Measurements from ENCODE around the gene SLC8A3.

Gene SLC8A3

DNA sequence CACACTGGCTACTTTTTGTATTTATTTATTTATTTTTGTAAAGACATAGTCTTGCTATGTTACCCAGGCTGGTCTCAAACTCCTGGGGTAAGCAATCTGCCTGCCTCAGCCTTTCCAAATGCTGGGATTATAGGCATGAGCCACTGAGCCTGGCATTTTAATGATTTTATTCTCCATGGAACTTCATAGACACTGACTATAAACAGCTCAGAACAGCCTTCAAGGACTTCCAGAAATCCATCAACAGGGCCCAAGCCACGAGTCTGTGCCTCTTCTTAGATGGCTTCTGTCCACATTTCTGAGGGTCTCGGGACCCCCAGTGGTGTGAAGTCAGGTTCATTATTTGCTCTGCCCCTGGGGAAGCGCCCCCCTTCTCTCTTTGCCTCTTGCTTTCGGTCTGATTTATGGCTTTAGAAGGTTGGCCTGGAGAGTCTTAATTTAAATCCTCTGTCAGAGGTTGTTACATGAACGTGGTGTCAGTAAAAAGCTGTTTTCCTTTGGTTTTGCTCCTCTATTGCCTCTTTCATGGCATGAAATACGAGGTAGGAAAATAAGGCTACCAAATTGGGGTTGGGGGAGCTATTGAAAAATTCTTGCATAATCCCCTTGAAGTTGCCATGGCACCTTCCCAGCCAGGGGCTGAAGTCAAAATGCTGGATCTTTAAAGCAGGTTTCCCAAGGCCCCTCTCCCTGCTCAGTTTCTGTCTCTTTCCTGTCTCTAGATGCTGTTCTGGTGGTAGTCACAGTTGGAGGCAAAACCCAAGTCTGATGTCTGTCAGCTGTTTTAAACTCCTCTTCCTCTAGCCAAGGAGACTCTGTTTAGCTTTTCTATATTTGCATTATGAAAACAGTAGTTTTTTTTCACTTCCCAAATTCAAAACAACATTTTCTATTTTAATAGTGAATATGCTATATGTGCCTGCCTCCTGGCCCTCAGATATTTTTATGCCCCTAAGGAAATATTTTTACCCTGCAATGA lies 180.2 kb downstream of the SLC8A3 start:
- H3K9ac ChIP-seq (ENCODE audit: low read length): no peak overlapping the region
- H4K20me1 ChIP-seq (ENCODE audit: insufficient read depth, low read length): no peaks in the 10 kb centered on the region
- H3F3A ChIP-seq (ENCODE audit: insufficient read depth, low read length): no peaks in the 10 kb centered on the region
- no peaks in the 10 kb centered on the region for H3K4me1 ChIP-seq (ENCODE audit: insufficient read depth, low read length, severe bottlenecking)
- H3K4me2 ChIP-seq (ENCODE audit: low read length): no peak overlapping the region
- H2AFZ ChIP-seq (ENCODE audit: low read length): no peak overlapping the region
- no peaks in the 10 kb centered on the region for H3K9me2 ChIP-seq (ENCODE audit: low read depth, low read length)
- no peaks in the 10 kb centered on the region for H3K36me3 ChIP-seq (ENCODE audit: insufficient read depth, low read length)
- H3K9me3 ChIP-seq (ENCODE audit: low read length): no peaks in the 10 kb centered on the region
- H3K27ac ChIP-seq (ENCODE audit: low read depth, low read length, poor library complexity, severe bottlenecking): no peak overlapping the region
- H3K4me3 ChIP-seq (ENCODE audit: low read depth, low read length, poor library complexity, severe bottlenecking): no peak overlapping the region
- TF ChIP-seq EZH2 (IDR thresholded peaks at IDR 0.05; ENCODE audit: borderline replicate concordance, low read length): no peak
- TF ChIP-seq, protein P1, sequence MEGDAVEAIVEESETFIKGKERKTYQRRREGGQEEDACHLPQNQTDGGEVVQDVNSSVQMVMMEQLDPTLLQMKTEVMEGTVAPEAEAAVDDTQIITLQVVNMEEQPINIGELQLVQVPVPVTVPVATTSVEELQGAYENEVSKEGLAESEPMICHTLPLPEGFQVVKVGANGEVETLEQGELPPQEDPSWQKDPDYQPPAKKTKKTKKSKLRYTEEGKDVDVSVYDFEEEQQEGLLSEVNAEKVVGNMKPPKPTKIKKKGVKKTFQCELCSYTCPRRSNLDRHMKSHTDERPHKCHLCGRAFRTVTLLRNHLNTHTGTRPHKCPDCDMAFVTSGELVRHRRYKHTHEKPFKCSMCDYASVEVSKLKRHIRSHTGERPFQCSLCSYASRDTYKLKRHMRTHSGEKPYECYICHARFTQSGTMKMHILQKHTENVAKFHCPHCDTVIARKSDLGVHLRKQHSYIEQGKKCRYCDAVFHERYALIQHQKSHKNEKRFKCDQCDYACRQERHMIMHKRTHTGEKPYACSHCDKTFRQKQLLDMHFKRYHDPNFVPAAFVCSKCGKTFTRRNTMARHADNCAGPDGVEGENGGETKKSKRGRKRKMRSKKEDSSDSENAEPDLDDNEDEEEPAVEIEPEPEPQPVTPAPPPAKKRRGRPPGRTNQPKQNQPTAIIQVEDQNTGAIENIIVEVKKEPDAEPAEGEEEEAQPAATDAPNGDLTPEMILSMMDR (IDR thresholded peaks at IDR 0.05; ENCODE audit: low read length): no peak
- H3K79me2 ChIP-seq (ENCODE audit: insufficient read depth, low read length): no peaks in the 10 kb centered on the region
- H3K27me3 ChIP-seq (ENCODE audit: insufficient read depth, low read length): no peaks in the 10 kb centered on the region

DNA sequence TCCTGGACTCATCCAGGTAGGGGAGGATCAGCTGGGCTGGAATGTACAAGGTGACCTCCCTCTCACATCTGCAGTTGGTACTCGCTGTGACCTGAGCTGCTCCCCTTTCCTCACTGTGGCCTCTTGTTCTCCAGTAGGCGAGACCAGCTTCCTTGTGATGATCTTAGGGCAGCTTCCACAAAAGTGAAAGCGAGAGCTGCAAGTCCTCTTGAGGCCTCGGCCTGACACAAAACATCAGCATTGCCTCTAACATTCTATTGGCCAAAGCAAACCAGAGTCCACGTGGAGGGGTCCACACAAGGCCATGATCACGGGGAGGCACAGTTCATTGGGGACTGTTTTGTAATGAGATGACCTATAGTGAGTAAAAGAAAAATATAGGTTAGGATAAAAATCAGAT lies 182.1 kb downstream of the SLC8A3 start:
- H3K9me3 ChIP-seq (ENCODE audit: low read length): no peaks in the 10 kb centered on the region
- no peaks in the 10 kb centered on the region for H3F3A ChIP-seq (ENCODE audit: insufficient read depth, low read length)
- no peak overlapping the region for H2AFZ ChIP-seq (ENCODE audit: low read length)
- no peaks in the 10 kb centered on the region for H3K9me2 ChIP-seq (ENCODE audit: low read depth, low read length)
- no peaks in the 10 kb centered on the region for H3K36me3 ChIP-seq (ENCODE audit: insufficient read depth, low read length)
- H3K4me2 ChIP-seq (ENCODE audit: low read length): no peak overlapping the region
- H3K4me1 ChIP-seq (ENCODE audit: insufficient read depth, low read length, severe bottlenecking): no peaks in the 10 kb centered on the region
- H4K20me1 ChIP-seq (ENCODE audit: insufficient read depth, low read length): no peaks in the 10 kb centered on the region
- no peak overlapping the region for H3K27ac ChIP-seq (ENCODE audit: low read depth, low read length, poor library complexity, severe bottlenecking)
- no peaks in the 10 kb centered on the region for H3K79me2 ChIP-seq (ENCODE audit: insufficient read depth, low read length)
- H3K27me3 ChIP-seq (ENCODE audit: insufficient read depth, low read length): no peaks in the 10 kb centered on the region
- H3K4me3 ChIP-seq (ENCODE audit: low read depth, low read length, poor library complexity, severe bottlenecking): no peak overlapping the region
- no peak overlapping the region for H3K9ac ChIP-seq (ENCODE audit: low read length)
- no peak for TF ChIP-seq EZH2 (IDR thresholded peaks at IDR 0.05; ENCODE audit: borderline replicate concordance, low read length)
- TF ChIP-seq, protein P1 (IDR thresholded peaks at IDR 0.05; ENCODE audit: low read length): no peak

DNA sequence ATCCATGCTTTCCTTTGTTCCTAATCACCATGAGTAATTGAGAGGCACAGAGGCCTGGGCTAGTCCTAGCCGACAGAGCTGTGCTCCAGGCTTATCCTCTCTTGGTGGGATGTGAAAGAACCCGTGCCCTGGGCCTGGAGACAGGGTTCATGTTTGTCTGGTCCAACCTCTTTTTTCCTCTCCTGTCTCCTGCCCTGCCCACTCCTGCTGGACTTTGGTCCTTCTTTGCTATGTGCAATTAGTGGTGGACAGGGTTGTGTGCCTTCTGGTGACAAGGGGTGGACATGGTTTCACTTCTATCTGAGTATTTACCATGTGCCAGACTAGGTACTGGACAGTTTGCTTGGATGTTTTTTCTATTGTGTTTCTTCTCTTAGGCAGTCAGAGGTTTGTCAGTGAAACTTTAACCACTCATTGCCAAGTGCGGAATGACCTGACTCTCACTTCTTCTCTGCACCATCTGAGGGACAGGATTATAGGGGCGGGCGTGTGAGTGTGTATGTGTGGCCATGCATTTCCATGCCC lies 183.4 kb downstream of the SLC8A3 start:
- Histone ChIP-seq H4K20me1 (ENCODE audit: insufficient read depth, low read length) (no peaks in the 10 kb centered on the region), H3K4me3 (ENCODE audit: low read depth, low read length, poor library complexity, severe bottlenecking) (no peak overlapping the region), H2AFZ (ENCODE audit: low read length) (no peak overlapping the region), H3K4me1 (ENCODE audit: insufficient read depth, low read length, severe bottlenecking) (no peaks in the 10 kb centered on the region), H3K9me3 (ENCODE audit: low read length) (no peaks in the 10 kb centered on the region), H3K79me2 (ENCODE audit: insufficient read depth, low read length) (no peaks in the 10 kb centered on the region), H3K9ac (ENCODE audit: low read length) (no peak overlapping the region), H3K27me3 (ENCODE audit: insufficient read depth, low read length) (no peaks in the 10 kb centered on the region), H3K36me3 (ENCODE audit: insufficient read depth, low read length) (no peaks in the 10 kb centered on the region), H3F3A (ENCODE audit: insufficient read depth, low read length) (no peaks in the 10 kb centered on the region), H3K4me2 (ENCODE audit: low read length) (no peak overlapping the region), H3K9me2 (ENCODE audit: low read depth, low read length) (no peaks in the 10 kb centered on the region), H3K27ac (ENCODE audit: low read depth, low read length, poor library complexity, severe bottlenecking) (no peak overlapping the region)
- TF ChIP-seq EZH2 (IDR thresholded peaks at IDR 0.05; ENCODE audit: borderline replicate concordance, low read length): no peak
- TF ChIP-seq, protein P1 (IDR thresholded peaks at IDR 0.05; ENCODE audit: low read length): no peak
